Hypothalamus (tissue), 51 donors: Measurements from ENCODE around the gene FLOT2.
A peak's percentile ranks its signal among the peaks of the same experiment; 100 is the strongest.
"Not testable (repeated sequence)": the region's sequence is repeated elsewhere in the genome, so short reads cannot be mapped to it uniquely, and the experiment has no call there.

ENCODE experiments used
- DNase-seq, 51 donors: peaks; one replicate each; lab custom pipeline; 2025; lab: John Stamatoyannopoulos, UW

FLOT2 gene

DNA sequence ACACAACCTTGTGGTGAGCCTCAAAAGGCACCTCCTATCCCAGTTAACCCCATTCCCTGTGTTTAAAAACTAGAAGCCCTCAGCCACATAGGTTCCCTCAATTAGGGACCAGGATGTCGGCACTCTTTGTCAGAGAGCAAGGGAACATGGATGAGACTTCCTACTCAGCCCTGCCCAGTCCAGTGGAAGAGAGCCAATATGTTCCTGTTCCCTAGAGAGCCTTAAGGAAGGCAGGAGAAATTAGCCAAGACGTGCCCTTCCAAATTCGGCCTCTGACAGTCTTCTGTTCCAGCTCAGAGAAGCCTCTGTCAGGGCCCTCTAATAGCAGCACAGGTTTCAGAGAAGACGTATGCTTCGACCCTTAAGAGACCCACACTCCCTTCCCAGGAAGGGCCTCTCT, 19.9 kb upstream of the FLOT2 start:
- no peak for DNase-seq

DNA sequence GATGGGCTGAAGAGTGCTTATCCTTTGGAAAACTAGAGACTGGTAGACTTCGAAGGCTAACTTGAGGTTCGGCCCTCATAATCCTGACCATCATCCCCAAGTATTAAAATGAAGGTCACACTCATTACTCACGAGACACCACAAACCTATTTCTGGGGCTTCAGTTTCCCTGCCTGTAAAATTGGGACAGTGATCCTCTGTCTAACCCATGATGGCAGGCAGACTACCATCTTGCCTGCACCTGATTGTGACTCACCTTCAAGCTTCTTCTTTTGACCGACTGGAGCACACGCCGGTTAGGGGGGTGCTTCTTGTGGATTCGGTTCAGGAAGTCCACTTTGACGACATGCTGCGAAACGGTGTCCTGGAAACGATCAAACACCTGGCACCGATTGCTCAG, 19.5 kb upstream of the FLOT2 start:
- no peak for DNase-seq

DNA sequence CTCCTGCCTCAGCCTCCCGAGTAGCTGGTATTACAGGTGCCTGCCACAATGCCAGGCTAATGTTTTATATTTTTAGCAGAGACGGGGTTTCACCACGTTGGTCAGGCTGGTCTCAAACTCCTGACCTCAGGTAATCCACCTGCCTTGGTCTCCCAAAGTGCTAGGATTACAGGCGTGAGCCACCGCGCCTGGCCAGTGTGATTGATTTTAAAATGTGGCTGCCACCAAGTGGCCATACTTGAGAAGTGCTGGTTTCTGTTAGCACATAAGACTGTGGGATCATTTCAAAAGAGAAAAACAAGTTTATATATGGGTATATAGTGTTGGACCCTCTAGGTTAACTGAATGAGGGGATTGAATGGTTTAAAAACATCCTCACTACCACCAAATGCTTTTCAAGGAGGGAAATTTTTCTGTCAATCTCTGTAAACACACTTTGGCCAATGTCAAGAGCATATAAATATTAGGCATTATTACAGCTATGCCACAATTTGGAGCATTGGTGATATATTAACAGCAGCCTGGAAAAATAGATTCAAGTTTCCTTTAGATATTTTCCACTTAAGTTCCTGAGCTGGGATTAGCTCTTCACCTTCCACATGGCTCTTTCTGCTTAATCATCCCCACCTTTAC, 18.9 kb upstream of the FLOT2 start:
- peak in 17 of 51 donors; percentile 6 to 53 (median 29) for DNase-seq

DNA sequence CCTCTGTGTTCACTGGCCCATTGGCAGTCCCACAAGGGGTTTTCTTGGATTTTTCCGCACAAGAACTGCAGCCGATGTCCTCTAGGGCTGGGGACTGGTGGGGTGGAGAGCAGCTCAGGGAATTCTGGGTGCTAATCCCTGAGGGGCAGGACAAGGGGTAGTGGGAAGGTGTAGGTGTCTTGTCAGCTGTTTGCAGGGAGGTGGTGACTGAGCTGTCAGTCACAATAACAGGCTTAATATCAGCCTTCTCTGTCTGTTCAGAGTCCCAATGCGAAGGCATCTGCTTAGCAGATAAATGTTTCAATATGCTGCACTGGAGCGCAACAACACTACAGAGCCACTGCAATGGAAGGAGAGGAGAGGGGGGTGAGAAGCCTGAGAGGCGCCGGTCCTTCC, 15.4 kb upstream of the FLOT2 start:
- no peak for DNase-seq

DNA sequence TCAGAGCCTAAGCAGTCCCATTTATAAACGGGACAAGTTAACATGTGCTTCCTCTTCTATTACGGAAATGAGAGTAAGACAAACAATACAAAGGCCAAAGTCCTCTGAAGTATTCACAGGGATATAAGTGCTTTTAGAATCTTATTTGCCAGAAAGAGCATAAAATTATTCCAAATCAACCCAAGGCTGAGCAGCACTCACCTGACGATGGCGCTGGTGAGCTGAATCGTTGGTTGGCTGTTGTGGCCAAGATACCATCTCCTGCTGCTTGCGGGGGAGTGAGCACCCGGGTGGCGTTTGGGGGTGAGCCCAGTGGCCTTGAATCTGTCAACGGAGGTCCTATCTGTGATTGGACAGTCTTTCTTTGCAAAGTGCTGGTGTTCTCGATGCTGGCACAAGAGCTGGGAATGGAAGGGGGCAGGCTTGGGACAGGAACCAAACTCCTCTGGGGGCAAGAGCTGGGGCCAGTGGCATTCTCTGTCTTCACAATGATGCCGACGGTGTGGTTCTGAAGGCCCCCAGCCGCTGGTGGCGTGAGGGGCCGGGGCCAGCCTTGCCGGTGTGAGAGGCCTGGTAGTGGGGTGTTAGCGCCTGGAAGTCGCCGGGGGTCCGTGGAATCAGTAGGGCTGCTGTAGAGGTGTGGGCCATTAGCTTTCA, 14.9 kb upstream of the FLOT2 start:
- peak in 13 of 51 donors; percentile 6 to 38 (median 15) for DNase-seq

DNA sequence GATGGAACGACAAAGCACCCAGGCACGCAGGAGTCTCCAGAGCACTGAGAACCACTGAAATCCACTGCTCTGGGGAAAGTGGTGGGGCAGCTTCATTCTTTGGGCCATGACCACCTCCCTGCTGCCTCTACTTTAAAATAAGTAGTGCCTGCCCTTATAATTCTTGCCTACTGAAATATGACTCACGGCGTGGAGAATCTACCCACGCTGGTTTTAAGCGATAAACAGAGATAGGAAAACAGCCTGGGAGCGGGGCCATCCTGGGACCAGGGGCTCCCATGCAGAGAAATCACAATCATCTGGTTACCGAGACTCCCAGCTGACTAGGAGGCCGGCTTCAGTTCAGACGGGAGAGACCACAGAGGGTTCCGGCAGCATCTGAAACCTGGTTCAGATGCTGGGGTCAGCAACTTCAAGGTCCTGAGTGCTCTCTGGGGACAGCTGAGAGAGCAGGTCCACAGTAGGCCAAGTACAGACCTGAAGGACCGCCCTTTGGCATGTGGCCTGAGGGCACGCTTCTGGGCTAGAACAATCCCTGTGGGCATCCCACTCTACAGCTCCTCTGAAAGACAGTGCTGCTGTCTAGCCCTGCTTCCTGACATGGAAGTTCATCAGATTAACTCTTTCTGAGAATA, 14.0 kb upstream of the FLOT2 start:
- DNase-seq = no peak

DNA sequence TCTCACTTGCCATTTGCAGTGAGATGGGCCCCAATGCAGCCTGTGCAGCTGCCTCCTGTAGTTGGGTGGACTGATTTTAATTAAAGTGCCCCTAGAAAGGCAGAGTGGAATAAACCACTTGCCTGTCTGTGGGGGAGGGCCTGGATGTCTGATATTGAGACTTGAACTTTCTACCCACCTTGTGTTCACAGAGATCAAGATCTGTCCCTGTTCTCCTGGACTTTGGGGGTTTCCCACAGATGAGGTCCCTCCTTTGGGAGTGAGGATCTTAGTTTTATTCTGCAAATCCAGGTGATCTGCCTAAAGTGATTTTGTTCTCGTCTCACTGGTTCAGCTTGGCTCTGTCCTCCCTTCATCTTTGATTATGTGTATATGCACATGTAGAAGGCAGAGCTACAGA, 13.0 kb upstream of the FLOT2 start:
- DNase-seq = no peak

DNA sequence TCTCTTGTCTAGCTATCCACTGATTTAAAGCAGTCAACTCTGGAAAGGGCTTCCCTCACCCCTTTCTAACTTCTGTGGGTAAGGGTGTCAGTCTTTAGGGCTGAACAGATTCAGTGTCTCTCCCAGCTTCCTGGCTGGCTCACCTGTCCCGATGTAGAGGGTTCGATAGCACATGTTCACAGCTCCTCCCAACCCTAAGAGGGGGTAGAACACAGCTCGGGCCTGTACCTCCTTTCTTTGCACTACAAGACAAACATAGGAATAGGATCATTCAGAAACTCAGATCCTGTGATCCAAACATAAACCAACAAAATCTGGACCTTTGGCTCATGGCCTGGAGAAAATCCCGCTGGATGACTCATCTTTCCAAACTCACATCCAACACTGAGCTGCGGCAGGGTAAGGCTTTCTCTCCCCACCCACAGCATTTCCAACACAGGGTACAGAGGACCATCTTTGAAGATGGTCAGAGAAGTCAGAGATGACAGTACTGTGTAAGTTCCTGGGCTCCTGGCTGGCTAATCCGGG, 11.2 kb upstream of the FLOT2 start:
- peak in 2 of 51 donors; percentile 16 to 26 for DNase-seq

DNA sequence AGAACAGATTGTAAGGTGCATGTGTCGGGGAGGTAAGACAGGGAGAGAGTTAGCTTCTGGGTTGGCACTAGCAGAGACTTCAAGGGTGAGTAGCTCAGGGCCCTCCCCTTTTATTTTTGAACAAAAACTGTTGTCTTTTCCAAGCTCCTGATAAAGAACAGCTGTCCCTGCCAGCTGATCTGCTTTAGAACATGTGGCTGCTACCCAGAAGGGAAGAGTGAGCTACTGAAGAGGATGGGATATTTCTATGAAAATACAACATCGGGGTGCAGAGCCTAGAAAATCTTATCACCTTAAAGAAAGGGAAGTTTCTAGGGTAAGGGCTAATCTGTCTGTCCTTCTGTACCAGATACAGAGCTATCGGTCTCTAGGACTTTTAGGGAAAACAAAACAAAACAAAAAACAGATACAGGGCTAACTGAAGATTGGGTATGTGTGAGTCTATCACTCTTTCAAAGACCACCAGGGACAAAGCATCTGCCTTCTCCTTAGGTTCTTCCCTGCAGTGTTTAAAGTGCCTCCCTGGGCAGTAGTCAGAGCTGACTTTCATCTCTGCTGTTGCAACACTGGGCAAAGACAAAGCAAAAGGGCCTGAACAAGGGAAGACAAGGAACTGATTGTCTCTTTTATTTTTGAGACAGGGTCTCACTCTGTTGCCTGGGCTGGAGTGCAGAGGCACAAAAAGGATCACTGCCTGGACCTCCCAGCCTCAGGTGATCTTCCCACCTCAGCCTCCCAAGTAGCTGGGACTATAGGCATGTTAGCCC, 10.4 kb upstream of the FLOT2 start:
- DNase-seq = peak in 1 of 51 donors; percentile 5

DNA sequence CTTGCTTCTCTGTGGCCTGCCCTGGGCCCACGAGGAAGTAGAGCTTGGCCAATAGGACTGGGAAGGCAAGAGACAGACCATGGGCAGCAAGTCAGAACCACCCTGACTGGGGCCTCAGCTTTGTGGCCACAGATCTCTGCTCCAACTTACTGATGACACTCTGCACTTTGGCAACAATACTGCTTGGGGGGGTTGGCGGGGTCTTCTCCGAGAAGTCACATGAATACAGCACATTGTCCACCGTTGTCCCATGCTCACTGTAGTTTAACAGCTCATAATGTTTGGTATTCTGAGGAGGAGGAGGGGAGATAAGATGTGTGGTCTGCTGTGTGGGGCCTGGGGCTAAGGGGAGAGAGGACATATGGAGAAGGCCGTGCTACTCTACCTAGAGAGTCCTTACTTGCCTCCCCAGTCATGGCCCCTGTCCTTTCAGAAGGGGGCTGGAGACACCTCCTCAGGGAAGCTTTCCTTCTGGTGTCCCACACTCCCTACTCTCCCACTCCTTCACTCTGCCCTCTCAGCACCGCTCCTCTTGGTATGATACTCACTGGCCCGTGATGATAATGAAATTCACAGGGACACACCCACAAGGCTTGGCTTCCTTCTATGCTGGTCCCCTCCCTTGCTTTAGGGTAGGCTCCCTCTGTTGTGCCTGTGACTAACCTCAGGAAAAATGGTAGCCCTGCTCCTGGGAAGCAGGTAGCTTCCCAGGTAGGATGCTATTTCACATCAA, 9.3 kb upstream of the FLOT2 start:
- peak in 4 of 51 donors; percentile 12 to 59 (median 28) for DNase-seq

DNA sequence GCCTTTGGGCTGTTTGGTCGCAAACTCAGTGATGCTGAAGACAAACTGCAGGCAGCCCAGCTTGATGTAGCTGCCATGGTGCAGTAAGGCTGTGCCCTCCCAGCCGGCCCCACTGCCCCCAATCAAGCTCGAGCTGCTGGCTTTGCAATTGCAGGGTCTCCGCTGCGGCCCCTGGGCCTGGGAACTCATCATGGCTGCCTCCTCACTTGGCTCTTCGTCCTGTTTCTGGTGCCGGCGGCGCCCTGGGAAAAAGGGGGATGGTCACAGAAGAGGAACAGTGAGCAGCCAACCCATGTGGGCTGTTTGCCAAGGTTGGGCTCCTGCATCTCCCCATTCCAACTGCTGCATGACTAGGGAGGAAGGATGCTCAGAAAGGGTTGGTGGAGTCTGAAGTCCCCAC, 8.7 kb upstream of the FLOT2 start:
- DNase-seq = peak in 12 of 51 donors; percentile 5 to 59 (median 18)

DNA sequence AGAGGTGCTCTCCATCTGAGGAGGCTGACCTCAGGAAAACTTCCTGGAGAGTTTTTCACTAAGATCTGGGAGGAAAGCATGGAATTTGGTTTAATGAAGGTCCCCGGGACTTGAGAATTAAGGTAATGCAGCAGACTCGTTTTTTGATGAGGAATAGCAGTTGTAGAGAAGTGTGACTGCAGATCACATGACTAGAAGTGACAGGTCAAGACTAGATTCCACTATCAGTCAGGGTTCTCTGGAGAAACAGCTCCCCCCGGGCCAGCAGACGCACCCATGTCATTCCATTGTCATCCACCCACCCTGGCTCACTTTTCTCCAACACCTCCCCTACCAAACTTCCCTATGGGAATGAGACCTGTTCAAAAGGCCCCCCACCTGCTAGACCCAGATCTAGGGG, 7.3 kb upstream of the FLOT2 start:
- no peak for DNase-seq

DNA sequence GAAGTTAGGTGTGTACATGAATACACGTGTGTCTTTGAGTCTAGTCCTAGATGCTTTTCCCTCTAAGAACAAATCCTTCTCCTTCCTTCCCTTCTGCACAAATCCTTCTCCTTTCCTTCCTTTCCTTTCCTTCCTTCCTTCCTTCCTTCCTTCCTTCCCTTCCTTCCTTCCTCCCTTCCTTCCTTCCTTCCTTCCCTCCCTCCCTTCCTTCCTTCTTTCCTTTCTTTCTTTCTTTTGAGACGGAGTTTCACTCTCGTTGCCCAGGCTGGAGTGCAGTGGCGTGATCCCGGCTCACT, 6.0 kb upstream of the FLOT2 start:
- not testable (repeated sequence) for DNase-seq

DNA sequence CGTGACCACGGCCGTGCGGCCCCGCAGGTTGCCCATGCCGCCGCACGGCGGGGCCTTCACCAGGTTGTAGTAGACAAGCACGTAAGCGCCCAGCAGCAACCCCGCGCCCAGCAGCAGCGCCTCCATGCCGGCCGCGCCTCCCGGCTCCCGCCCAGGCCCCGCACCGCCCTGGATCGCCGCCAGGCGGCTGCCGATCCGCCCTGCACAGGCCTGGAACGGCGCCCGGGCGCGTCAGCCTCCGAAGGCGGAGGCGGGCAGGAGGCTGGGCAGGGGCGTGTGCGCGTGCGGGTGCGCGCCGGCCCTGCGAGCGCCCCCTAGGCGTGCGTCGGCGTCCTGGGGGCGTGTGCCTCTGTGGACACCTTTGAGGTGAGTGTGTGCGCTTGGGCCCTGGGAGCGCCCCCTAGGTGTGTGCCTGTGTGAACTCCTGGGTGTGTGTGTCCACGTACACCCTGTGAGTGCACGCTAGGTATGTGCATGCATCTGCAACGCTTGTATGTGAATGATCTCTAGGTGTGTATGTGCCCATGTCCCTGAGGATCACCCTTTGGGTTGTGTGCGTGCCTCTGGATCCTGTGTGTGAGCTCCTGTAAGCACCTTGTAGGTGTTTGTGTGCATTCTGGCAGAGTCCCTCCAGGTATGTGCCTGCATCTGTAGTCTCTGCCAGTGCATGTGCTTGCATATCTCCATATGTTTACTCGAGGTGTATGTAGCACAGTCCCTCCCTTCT, 5.4 kb upstream of the FLOT2 start, which contains the start of gene DHRS13:
DHRS13 (minus strand) TSS at position 261 of the 727 bp plus-strand sequence; CDS start at position 126, 135 bp downstream.
- peak in 49 of 51 donors; percentile 30 to 91 (median 66) for DNase-seq

DNA sequence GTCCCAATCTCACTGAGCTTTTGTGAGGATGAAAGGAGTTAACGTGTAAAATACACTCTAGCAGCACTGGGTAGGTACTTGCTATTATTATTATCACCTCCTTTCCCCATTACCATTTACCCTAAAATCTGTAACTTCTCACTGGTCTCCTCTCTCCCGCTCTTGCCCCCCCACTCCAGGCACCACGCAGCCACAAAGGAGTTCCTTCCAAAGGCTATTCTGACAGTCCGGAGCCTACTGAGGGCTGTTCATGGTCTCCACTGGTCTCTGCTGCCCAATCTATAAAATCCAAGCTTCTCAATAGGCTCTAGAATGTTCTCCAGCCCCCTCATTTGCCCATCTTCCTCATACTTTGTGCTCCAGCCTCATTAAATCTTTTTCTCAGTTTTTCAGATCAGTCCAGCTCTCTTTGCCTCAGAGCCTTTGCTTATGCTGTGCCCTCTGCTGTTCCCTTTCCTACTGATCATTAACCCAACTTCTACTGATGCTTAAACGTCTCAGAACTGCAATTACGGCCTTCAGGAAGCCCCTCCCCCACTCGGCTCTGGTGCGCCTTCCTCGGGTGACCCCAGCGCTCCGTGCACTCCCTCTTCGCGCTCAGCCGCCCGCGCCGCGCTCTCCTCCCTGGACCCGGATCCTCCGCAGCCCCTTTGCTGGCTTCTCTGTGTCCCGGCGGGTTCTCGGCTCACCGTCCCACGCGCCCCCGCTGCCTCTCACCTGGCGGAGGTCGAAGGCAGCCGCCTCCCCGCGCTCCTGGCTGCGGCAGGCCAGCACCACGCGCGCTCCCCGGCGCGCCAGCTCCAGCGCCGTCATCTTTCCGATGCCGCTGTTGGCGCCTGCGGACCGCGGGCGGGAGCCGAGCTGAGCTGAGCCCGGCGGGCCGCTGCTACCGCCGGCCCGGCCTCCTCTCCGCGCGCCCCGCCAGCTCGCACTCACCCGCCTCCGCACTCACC, 4.6 kb upstream of the FLOT2 start:
- DNase-seq = peak in 15 of 51 donors; percentile 16 to 74 (median 39)

DNA sequence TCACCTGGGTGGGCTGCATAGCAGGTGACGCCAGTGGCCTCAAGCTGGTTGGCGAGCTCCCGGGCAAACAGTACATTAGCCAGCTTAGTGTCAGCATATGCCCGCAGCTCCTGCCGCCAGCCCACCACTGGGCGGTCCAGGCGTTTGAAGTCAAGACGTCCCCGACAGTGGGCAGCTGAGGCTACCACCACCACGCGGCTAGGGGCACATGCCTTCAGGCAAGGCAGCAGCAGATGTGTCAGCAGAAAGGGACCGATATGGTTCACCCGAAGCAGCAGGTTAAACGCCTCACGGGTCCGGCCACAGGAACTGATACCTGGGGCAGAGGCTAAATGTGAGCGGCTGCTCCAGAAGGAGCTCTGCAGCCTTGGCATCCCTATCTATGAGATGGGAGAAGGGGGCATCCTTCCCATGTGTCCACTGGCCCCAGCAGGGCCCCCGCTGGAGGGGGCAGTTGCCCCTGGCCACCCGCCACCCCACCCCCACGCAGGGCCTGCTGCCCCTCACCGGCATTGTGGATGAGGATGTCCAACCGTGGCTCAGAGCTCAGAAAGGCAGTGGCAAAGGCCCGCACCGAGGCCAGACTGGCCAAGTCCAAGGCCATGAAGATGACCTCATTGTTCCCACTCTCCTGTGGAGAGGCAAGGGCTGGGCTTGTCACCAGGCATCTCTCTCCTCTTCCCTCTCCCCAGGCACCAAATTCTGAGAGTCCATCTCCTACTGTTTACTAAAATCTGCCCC, 3.6 kb upstream of the FLOT2 start:
- no peak for DNase-seq

DNA sequence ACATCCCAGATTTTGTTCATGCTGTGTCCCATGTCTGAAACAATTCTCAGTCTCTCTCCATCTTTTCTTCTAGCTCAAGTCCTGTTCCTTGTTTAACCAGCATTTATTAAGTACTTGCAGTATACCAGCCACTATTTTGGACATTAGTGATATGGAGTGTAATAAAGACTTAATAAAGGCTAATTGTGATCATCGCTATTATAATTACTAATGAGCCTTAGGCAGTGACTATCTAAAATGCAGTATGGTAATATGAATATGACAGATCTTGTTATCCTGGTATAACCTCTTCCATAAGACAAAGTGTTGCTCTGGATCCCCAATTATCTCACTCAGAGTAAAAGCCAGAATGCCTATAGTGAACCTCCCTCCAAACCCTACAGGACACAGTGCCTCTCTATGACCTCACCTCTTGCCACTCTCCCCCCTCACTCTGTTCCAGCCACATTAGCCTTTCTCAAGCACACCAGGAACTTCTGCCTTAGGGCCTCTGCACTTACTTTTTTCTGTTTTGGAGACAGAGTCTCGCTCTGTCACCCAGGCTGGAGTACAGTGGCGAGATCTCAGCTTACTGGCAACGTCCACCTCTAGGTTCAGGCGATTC, 1.8 kb upstream of the FLOT2 start:
- DNase-seq = no peak
